Measurements from ENCODE around the gene PTGDR2.
A peak's percentile ranks its signal among the peaks of the same experiment; 100 is the strongest.

The PTGDR2 gene

DNA sequence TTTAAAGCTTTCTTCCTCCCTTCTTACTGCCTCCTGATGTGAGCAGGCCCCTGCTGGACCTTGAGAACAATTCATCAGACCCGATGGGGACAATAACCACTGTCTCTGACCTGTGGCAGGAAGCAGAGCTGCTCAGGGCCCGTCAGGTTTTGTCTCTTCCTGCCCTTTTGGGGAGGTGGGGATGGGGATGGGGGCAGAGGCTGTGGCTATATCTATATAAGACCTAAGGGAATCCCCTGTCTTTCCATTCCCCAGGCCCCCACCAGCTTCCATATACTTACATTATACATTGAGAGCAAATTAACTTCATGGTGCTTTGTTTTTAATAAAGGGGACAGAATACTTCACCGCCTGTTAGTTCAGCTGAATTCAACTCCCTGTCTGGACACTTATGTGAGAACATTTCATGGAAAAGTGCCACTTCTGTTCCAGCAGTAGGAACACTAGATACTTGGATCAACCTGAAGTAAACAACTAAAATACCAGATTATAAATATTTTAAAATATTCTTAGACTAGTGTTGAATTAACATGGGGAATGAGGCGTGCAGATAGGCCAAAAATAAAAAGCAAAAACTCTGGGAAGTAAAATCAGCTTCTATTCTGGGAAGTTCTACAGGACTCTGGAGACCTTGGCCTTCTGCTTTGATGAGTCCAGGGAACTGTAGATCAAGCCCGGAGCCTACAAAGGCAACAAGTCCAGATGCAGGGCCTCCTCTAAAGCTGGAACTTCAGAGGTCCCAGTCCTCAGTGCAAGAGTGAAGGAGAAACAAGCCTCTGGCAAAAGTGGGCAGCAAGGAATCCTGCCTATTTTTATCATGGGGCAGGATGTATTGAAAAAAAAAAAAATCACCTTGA is 22.7 kb upstream of the PTGDR2 start:
- Mint-ChIP-seq H3K27ac (no peak overlapping the region), H3K4me3 (peak overlapping the region; percentile 6), H3K4me1 (peaks cover 66% of the 10 kb centered on the region), H3K27me3 (ENCODE audit: low read depth, poor library complexity) (no peaks in the 10 kb centered on the region), H3K36me3 (ENCODE audit: low read depth) (peaks cover 28% of the 10 kb centered on the region), H3K9me3 (peaks cover 10% of the 10 kb centered on the region)
- no peak for DNase-seq
- TF ChIP-seq, protein P1, sequence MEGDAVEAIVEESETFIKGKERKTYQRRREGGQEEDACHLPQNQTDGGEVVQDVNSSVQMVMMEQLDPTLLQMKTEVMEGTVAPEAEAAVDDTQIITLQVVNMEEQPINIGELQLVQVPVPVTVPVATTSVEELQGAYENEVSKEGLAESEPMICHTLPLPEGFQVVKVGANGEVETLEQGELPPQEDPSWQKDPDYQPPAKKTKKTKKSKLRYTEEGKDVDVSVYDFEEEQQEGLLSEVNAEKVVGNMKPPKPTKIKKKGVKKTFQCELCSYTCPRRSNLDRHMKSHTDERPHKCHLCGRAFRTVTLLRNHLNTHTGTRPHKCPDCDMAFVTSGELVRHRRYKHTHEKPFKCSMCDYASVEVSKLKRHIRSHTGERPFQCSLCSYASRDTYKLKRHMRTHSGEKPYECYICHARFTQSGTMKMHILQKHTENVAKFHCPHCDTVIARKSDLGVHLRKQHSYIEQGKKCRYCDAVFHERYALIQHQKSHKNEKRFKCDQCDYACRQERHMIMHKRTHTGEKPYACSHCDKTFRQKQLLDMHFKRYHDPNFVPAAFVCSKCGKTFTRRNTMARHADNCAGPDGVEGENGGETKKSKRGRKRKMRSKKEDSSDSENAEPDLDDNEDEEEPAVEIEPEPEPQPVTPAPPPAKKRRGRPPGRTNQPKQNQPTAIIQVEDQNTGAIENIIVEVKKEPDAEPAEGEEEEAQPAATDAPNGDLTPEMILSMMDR (IDR thresholded peaks at IDR 0.05), result no peak

DNA sequence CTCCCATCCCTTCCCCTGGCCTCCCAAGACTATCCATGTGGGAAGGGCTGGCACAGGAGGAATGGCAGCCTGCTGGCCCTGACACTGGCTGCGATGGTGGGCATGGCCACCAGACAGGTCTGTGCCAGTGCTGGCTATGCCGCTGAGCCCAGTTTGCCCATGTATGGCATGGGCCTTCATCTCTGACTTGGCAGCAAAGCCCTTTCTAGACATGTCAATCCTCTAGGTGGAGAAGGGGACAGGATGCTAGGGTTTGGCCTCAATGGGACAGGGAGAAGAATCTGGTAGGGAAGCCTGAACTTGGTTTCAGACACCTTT is 20.4 kb upstream of the PTGDR2 start:
- no peak overlapping the region for H3K4me3 Mint-ChIP-seq
- H3K27me3 Mint-ChIP-seq (ENCODE audit: low read depth, poor library complexity), result no peaks in the 10 kb centered on the region
- peaks cover 60% of the 10 kb centered on the region for H3K4me1 Mint-ChIP-seq
- no peak for DNase-seq
- TF ChIP-seq, protein P1 (IDR thresholded peaks at IDR 0.05), result no peak
- H3K9me3 Mint-ChIP-seq, result no peaks in the 10 kb centered on the region
- H3K36me3 Mint-ChIP-seq (ENCODE audit: low read depth), result peaks cover 8% of the 10 kb centered on the region
- H3K27ac Mint-ChIP-seq, result no peak overlapping the region

DNA sequence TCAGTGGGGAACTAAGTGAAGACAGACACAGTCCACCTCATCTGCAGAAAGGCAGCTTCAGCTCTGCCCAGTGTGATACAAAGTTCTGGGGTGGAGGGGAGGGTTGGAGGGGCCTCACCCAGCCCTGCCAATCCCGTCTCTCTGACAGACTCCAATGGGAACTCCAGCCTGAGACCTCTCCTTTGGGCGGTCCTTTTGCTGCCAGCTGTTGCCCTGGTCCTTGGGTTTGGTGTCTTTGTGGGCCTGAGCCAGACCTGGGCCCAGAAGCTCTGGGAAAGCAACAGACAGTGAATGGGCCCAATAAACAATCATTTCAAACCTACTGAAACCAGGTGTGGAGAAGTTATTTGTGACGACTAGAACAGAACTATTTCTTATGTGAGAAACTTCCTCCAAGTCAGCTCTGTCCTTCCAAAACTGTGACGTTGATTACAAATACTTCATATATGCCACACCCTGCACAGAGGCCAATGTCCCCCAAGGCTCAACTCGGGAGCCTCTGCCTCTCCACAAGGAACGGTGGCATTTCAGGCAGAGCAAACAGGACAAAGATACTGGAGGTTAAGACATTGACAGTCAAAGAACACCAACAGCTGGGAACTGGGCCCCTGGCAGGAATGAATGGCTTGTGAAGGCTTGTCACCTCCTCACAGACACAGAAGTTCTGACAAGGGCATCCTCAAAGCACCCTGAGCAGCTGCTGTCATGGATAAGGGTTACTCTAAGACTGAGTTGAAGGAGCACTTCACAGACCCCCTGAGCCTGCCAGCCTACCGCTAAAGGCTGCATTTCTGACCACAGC is 19.8 kb upstream of the PTGDR2 start:
- Mint-ChIP-seq H3K9me3 (no peaks in the 10 kb centered on the region), H3K4me3 (no peak overlapping the region), H3K4me1 (peaks cover 54% of the 10 kb centered on the region), H3K27me3 (ENCODE audit: low read depth, poor library complexity) (no peaks in the 10 kb centered on the region), H3K27ac (no peak overlapping the region), H3K36me3 (ENCODE audit: low read depth) (peaks cover 8% of the 10 kb centered on the region)
- no peak for DNase-seq
- TF ChIP-seq, protein P1 (IDR thresholded peaks at IDR 0.05), result no peak

- Mint-ChIP-seq H3K27ac (no peak overlapping the region), H3K4me3 (no peak overlapping the region), H3K4me1 (peaks cover 45% of the 10 kb centered on the region), H3K36me3 (ENCODE audit: low read depth) (peaks cover 8% of the 10 kb centered on the region), H3K27me3 (ENCODE audit: low read depth, poor library complexity) (no peaks in the 10 kb centered on the region), H3K9me3 (no peaks in the 10 kb centered on the region)
- no peak for DNase-seq
- TF ChIP-seq, protein P1 (IDR thresholded peaks at IDR 0.05), result no peak
These were observed 18.9 kb upstream of the PTGDR2 start for GRCh38 chr11:60874421-60875365.

GRCh38 chr11:60873533-60873932 is 17.8 kb upstream of the PTGDR2 start:
- Mint-ChIP-seq H3K4me3 (no peak overlapping the region), H3K27ac (no peak overlapping the region), H3K9me3 (no peaks in the 10 kb centered on the region), H3K4me1 (peaks cover 37% of the 10 kb centered on the region), H3K27me3 (ENCODE audit: low read depth, poor library complexity) (no peaks in the 10 kb centered on the region), H3K36me3 (ENCODE audit: low read depth) (peaks cover 8% of the 10 kb centered on the region)
- TF ChIP-seq, protein P1 (IDR thresholded peaks at IDR 0.05), result no peak
- no peak for DNase-seq

Data from nephron progenitor cell (in vitro differentiated cells).